Measurements from ENCODE around the gene CCL11. TPM values are rescaled to one million over a fixed set of nuclear protein-coding genes. Genes with fewer than 3 reads are reported as not detected.

The CCL11 gene
- 1.1 TPM for total RNA-seq

GRCh38 chr17:34285286-34285792 is at the start of gene CCL11:
Gene CCL11, plus strand, starts transcription at chr17:34285742. Its CDS starts 67 bp downstream, at chr17:34285809.

DNA sequence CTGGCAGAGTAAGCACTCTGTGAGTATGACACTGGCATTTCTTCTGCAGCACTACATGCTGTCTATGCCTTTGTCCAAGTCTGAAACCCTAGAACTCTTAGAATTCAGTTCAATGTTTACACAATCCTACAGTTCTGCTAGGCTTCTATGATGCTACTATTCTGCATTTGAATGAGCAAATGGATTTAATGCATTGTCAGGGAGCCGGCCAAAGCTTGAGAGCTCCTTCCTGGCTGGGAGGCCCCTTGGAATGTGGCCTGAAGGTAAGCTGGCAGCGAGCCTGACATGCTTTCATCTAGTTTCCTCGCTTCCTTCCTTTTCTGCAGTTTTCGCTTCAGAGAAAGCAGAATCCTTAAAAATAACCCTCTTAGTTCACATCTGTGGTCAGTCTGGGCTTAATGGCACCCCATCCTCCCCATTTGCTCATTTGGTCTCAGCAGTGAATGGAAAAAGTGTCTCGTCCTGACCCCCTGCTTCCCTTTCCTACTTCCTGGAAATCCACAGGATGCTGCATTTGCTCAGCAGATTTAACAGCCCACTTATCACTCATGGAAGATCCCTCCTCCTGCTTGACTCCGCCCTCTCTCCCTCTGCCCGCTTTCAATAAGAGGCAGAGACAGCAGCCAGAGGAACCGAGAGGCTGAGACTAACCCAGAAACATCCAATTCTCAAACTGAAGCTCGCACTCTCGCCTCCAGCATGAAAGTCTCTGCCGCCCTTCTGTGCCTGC is 30.7 kb upstream of the CCL11 start, which contains the start of gene CCL2:
CCL2 (plus strand) TSS at position 635 of the 730 bp plus-strand sequence; CDS start at position 700, 65 bp downstream.

GRCh38 chr17:34269969-34270368 is 15.6 kb upstream of the CCL11 start, which contains the start of gene CCL7:
Gene CCL7, plus strand, starts transcription at chr17:34270221. Its CDS starts 70 bp downstream, at chr17:34270291.

DNA sequence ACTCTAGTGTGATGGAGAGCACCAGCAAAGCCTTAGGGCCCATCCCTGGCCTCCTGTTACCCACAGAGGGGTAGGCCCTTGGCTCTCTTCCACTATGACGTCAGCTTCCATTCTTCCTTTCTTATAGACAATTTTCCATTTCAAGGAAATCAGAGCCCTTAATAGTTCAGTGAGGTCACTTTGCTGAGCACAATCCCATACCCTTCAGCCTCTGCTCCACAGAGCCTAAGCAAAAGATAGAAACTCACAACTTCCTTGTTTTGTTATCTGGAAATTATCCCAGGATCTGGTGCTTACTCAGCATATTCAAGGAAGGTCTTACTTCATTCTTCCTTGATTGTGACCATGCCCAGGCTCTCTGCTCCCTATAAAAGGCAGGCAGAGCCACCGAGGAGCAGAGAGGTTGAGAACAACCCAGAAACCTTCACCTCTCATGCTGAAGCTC is 33.5 kb downstream of the CCL11 start, which contains the start of gene CCL8:
CCL8 (plus strand) TSS at position 397 of the 445 bp plus-strand sequence. CDS start 67 bp downstream, outside the sequence.

Other genes starting within 250 kb of the CCL11 start
- gene CCL2, start 30.5 kb upstream of the CCL11 start, total RNA-seq = 56.1 TPM
- gene CCL7, start 15.5 kb upstream of the CCL11 start, total RNA-seq = not detected
- gene CCL8, start 33.7 kb downstream of the CCL11 start, total RNA-seq = 0.64 TPM
- 0.35 TPM for gene CCL13, start 70.7 kb downstream of the CCL11 start, total RNA-seq
- not detected for gene CCL1, start 77.5 kb downstream of the CCL11 start, total RNA-seq